VCaP (cell line): ENCODE data around the gene CCDC27.

Experiments used
- H3K27ac ChIP-seq: fragments of 450-650 bp; 2 replicates; pipeline ENCODE4 v1.5.1; 2017
- TF ChIP-seq, protein P1 (sequence below): fragments of 450-650 bp; conservative IDR thresholded peaks from 2 replicates; pipeline ENCODE4 v1.5.1; 2017; ENCODE audit warnings: mild to moderate bottlenecking, moderate library complexity

The CCDC27 gene

GRCh38 chr1:3713840-3714239 lies 38.4 kb upstream of the CCDC27 start:
- H3K27ac ChIP-seq, result no peak overlapping the region
- TF ChIP-seq, protein P1, sequence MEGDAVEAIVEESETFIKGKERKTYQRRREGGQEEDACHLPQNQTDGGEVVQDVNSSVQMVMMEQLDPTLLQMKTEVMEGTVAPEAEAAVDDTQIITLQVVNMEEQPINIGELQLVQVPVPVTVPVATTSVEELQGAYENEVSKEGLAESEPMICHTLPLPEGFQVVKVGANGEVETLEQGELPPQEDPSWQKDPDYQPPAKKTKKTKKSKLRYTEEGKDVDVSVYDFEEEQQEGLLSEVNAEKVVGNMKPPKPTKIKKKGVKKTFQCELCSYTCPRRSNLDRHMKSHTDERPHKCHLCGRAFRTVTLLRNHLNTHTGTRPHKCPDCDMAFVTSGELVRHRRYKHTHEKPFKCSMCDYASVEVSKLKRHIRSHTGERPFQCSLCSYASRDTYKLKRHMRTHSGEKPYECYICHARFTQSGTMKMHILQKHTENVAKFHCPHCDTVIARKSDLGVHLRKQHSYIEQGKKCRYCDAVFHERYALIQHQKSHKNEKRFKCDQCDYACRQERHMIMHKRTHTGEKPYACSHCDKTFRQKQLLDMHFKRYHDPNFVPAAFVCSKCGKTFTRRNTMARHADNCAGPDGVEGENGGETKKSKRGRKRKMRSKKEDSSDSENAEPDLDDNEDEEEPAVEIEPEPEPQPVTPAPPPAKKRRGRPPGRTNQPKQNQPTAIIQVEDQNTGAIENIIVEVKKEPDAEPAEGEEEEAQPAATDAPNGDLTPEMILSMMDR, result no peak

DNA sequence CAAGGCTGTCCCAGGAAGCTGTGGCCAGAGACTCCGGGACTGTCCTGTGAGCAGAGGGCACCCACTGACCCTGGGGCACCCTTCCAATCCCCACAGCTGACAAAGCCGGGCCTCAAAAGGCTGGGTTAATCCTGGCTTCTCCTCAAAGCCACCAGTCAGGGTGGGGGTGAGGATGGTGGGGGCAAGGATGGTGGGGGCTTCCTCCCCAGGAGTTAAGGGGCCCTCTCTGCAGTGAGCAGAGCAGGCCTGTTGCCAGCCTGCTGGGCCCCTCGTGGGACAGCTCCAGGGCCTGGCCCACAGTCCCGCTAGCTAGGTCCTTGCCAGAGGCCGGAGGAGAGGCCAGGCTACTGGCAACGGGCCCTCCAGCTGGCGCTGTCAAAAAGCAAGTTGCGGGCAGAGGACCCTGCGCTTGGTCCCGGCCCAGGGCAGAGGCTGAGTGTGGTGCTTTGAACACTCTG lies 37.9 kb upstream of the CCDC27 start:
- TF ChIP-seq, protein P1, result no peak
- H3K27ac ChIP-seq, result no peak overlapping the region

GRCh38 chr1:3714814-3715213 lies 37.4 kb upstream of the CCDC27 start:
- TF ChIP-seq, protein P1, result no peak
- H3K27ac ChIP-seq, result no peak overlapping the region

DNA sequence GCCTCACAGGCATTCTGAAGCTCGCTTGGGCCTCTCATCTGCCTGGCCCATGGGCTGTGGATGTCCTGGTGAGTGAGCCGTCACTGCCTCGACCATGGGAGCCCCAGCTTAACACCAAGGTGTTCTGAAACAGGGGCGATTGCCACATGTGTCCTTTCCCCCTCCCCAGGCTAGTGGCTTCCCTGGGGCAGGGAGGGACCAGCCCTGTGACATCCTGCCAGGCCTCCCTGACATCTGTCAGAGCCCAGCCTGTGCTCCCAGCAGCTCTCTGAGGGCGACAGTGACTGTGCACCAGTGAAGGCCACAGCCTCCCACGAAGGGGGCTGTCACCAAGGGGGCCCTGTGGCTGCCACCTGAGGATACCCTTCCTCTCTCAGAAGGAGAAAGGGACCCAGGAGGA lies 35.9 kb upstream of the CCDC27 start:
- peak overlapping the region; percentile 53 for H3K27ac ChIP-seq
- TF ChIP-seq, protein P1, result no peak

GRCh38 chr1:3717041-3717714 lies 35.1 kb upstream of the CCDC27 start:
- TF ChIP-seq, protein P1, result no peak
- H3K27ac ChIP-seq, result peak overlapping the region; percentile 53

- TF ChIP-seq, protein P1, result no peak
- peak overlapping the region; percentile 53 for H3K27ac ChIP-seq
Measured at GRCh38 chr1:3717715-3718601, 34.3 kb upstream of the CCDC27 start.

GRCh38 chr1:3718764-3719163 lies 33.5 kb upstream of the CCDC27 start:
- H3K27ac ChIP-seq, result no peak overlapping the region
- TF ChIP-seq, protein P1, result no peak
